ENCODE results near the gene NLRP6.

DNA sequence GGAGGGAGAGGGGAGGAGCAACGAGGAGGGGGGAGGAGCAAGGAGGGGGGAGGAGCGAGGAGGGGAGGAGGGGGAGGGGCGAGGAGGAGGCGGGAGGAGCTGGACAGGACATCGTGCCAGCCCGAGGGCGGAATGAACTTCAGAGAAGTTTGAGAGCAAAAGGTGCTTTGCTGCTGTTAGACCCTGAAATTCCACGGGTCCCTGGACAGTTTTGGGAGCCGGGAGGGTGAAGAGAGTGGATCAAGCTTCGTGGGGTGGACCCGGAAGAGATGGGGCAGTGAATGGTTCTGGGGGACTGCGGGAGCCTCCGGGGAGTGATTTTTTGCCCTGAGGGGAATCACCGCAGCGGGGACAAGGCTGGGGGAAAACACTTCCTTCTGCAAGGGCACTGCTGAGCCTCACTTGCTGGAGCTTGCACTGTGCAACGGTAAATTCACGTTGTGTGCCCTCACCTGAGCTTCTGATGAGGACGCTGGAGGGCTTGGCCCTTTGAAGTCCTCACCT, 10.7 kb upstream of the NLRP6 start:
- TF ChIP-seq, protein P1, sequence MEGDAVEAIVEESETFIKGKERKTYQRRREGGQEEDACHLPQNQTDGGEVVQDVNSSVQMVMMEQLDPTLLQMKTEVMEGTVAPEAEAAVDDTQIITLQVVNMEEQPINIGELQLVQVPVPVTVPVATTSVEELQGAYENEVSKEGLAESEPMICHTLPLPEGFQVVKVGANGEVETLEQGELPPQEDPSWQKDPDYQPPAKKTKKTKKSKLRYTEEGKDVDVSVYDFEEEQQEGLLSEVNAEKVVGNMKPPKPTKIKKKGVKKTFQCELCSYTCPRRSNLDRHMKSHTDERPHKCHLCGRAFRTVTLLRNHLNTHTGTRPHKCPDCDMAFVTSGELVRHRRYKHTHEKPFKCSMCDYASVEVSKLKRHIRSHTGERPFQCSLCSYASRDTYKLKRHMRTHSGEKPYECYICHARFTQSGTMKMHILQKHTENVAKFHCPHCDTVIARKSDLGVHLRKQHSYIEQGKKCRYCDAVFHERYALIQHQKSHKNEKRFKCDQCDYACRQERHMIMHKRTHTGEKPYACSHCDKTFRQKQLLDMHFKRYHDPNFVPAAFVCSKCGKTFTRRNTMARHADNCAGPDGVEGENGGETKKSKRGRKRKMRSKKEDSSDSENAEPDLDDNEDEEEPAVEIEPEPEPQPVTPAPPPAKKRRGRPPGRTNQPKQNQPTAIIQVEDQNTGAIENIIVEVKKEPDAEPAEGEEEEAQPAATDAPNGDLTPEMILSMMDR (conservative IDR thresholded peaks at IDR 0.05; ENCODE audit: low read length), result no peak
- TF ChIP-seq EZH2phosphoT487 (IDR thresholded peaks at IDR 0.05; ENCODE audit: borderline replicate concordance, low read depth, low read length), result no peak

All from OCI-LY7 (cell line).